Suppressor macrophage (primary cell): ENCODE results near the gene C2CD5.
A peak's percentile ranks its signal among the peaks of the same experiment; 100 is the strongest.
"Not testable (repeated sequence)": the region's sequence is repeated elsewhere in the genome, so short reads cannot be mapped to it uniquely, and the experiment has no call there.

Source experiments
- DNase-seq, 4 experiments: peaks; one replicate each; pipeline ENCODE4 v3.0.0-alpha.2; 2020 to 2022

The C2CD5 gene

GRCh38 chr12:22476133-22476532 is 68.2 kb downstream of the C2CD5 start:
- no peak for DNase-seq

GRCh38 chr12:22474970-22475720 is 69.2 kb downstream of the C2CD5 start:
- DNase-seq: no peak

GRCh38 chr12:22473212-22473611 is 71.1 kb downstream of the C2CD5 start:
- DNase-seq: no peak

GRCh38 chr12:22467190-22467589 is 77.2 kb downstream of the C2CD5 start:
- no peak for DNase-seq

- DNase-seq: no peak
Observed at GRCh38 chr12:22463306-22463705, 81.0 kb downstream of the C2CD5 start.

- DNase-seq: no peak
Observed at GRCh38 chr12:22461786-22462185, 82.6 kb downstream of the C2CD5 start.

GRCh38 chr12:22459838-22460490 is 84.4 kb downstream of the C2CD5 start:
- DNase-seq: peak; percentile 53 to 82 (median 62)

GRCh38 chr12:22458298-22458937 is 85.9 kb downstream of the C2CD5 start:
- DNase-seq: no peak

GRCh38 chr12:22457085-22457484 is 87.3 kb downstream of the C2CD5 start:
- no peak for DNase-seq

- no peak for DNase-seq
Observed at GRCh38 chr12:22453511-22453910, 90.8 kb downstream of the C2CD5 start.

- DNase-seq: no peak
Observed at GRCh38 chr12:22447223-22447622, 97.1 kb downstream of the C2CD5 start.

- not testable (repeated sequence) for DNase-seq
Observed at GRCh38 chr12:22444317-22444665, 100.1 kb downstream of the C2CD5 start.

- DNase-seq: peak; percentile 72 to 90 (median 82)
Observed at GRCh38 chr12:22443379-22444316, 100.7 kb downstream of the C2CD5 start.

- DNase-seq: no peak
Observed at GRCh38 chr12:22437031-22437806, 107.1 kb downstream of the C2CD5 start.

GRCh38 chr12:22435583-22435982 is 108.8 kb downstream of the C2CD5 start:
- DNase-seq: no peak

- no peak for DNase-seq
Observed at GRCh38 chr12:22431693-22432251, 112.6 kb downstream of the C2CD5 start.

- no peak for DNase-seq
Observed at GRCh38 chr12:22416801-22417200, 127.5 kb downstream of the C2CD5 start.

GRCh38 chr12:22415342-22416309 is 128.7 kb downstream of the C2CD5 start:
- DNase-seq: no peak

- peak in 2 of 4 experiments; percentile 2 to 6 for DNase-seq
Observed at GRCh38 chr12:22414742-22415141, 129.6 kb downstream of the C2CD5 start.

- DNase-seq: no peak
Observed at GRCh38 chr12:22413592-22413991, 130.8 kb downstream of the C2CD5 start.
